Measurements from ENCODE around the gene CAB39.
A peak's percentile ranks its signal among the peaks of the same experiment; 100 is the strongest.

The CAB39 gene

GRCh38 chr2:230816735-230817134 is 104.1 kb downstream of the CAB39 start:
- TF ChIP-seq CTCF (IDR thresholded peaks at IDR 0.05; ENCODE audit: control insufficient read depth, extremely low read depth, insufficient read depth), result no peak
- no peak for DNase-seq (ENCODE audit: low read depth)
- no peak overlapping the region for H3K4me3 ChIP-seq (ENCODE audit: low read depth, low read length)

DNA sequence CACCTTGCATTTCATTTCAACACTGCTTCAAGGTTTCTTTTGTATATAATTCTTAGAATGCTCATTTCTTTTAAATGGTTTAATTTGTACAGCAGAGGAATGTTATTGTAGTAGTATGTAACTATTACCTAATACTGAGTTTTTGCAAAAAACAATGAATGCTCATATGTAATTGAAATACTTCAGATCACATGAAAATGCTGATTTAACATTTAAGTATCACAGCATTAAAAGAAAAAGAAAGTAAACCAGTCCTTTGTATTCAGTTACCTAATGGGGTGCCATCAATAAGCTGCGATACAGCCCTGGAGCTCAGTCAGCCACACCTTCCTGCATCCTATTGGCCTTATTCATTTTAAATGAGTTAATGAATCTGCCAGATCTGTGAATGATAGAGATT is 106.8 kb downstream of the CAB39 start:
- DNase-seq (ENCODE audit: low read depth), result no peak
- no peak for TF ChIP-seq CTCF (IDR thresholded peaks at IDR 0.05; ENCODE audit: control insufficient read depth, extremely low read depth, insufficient read depth)
- no peak overlapping the region for H3K4me3 ChIP-seq (ENCODE audit: low read depth, low read length)

GRCh38 chr2:230821261-230821990 is 108.8 kb downstream of the CAB39 start:
- DNase-seq (ENCODE audit: low read depth), result no peak
- TF ChIP-seq CTCF (IDR thresholded peaks at IDR 0.05; ENCODE audit: control insufficient read depth, extremely low read depth, insufficient read depth), result no peak
- H3K4me3 ChIP-seq (ENCODE audit: low read depth, low read length), result no peak overlapping the region

DNA sequence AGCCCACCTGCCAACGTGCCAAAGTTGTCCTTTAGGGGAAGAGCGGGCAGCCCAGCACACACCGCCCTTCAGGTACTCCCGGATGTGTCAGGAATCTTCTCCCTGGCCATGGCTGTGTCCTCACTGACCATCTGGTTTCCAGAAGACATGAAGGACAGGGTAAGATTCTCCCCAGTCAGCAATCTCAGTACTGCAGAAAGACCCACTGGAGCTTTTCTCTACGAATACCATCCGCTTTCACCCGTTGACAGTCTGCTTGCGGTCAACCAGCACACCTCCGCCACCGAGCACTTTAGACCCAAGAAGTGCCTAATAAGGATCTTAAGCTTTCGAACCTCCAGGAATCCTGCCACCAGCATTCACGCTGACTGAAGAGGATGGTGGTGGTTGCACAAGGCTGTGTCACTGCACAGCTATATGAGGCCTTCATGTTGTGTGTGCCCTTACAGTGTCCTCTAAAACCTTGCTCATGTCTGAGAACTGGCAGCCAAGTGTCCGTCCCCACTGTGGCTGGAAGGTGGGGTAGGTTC is 109.4 kb downstream of the CAB39 start:
- TF ChIP-seq CTCF (IDR thresholded peaks at IDR 0.05; ENCODE audit: control insufficient read depth, extremely low read depth, insufficient read depth), result no peak
- DNase-seq (ENCODE audit: low read depth), result no peak
- no peak overlapping the region for H3K4me3 ChIP-seq (ENCODE audit: low read depth, low read length)

- TF ChIP-seq CTCF (IDR thresholded peaks at IDR 0.05; ENCODE audit: control insufficient read depth, extremely low read depth, insufficient read depth), result no peak
- DNase-seq (ENCODE audit: low read depth), result no peak
- H3K4me3 ChIP-seq (ENCODE audit: low read depth, low read length), result no peak overlapping the region
Observed at GRCh38 chr2:230823264-230823964, 110.8 kb downstream of the CAB39 start.

GRCh38 chr2:230824406-230824978 is 111.8 kb downstream of the CAB39 start:
- peak; percentile 67 for TF ChIP-seq CTCF (IDR thresholded peaks at IDR 0.05; ENCODE audit: control insufficient read depth, extremely low read depth, insufficient read depth)
- peak overlapping the region; percentile 44 for H3K4me3 ChIP-seq (ENCODE audit: low read depth, low read length)

More at GRCh38 chr2:230824406-230824978, 111.8 kb downstream of the CAB39 start:
- peak; percentile 41 for DNase-seq (ENCODE audit: low read depth)

Measured in LNCaP clone FGC (cell line).